ENCODE measurements around the gene OTOR. TPM values are rescaled to one million over a fixed set of nuclear protein-coding genes. Genes with fewer than 3 reads are reported as not detected.

Gene OTOR
- total and polyA plus RNA-seq, 2 donors (not counting 3 experiments of a cell fraction or from before 2014, with no cell fraction given) = not detected

DNA sequence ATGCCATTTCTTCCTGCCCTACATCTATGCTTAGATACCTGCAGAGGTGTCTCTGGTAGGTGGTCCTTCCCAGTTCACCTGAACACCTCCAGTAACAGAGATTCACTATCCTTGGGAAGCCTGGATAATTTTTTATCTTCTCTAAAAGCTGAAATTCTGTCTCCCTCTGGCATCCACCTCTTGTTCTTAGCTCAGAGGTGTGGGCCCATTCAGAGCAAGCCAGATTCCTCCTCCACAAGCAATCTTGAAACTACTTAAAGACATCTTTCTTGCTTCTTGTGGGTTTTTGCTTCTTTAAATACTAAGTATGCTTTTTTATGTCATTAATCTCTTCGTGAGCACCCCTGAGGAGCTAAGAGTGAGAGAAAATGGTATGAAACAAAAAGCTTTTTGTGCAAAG lies 28.7 kb upstream of the OTOR start:
- Histone ChIP-seq H3K27me3 (ENCODE audit: control insufficient read depth in 2 of 2, insufficient read depth in 2 of 2, low read length in 2 of 2) (peaks cover 3% of the 10 kb centered on the region in 2 experiments), H3K79me2 (ENCODE audit: control insufficient read depth, insufficient read depth, low read length) (no peaks in the 10 kb centered on the region), H4K20me1 (replicated peaks; ENCODE audit: control insufficient read depth, extremely low read depth, insufficient read depth, low read length) (no peaks in the 10 kb centered on the region), H3K9me3 (replicated peaks; ENCODE audit: control insufficient read depth, insufficient read depth, low read length) (no peaks in the 10 kb centered on the region), H3K27ac (ENCODE audit: insufficient read depth, low read depth, low read length) (no peak overlapping the region), H3K4me3 (replicated peaks in 1 of 3; ENCODE audit: insufficient read depth in 1 of 3, low read depth in 1 of 3, low read length in 3 of 3) (no peak overlapping the region), H3K9ac (replicated peaks; ENCODE audit: extremely low read depth, insufficient read depth, low read length) (no peak overlapping the region), H3K4me1 (ENCODE audit: control insufficient read depth, extremely low read depth, insufficient read depth, low read length) (no peaks in the 10 kb centered on the region), H2AFZ (ENCODE audit: low read depth, low read length) (no peak overlapping the region), H3K36me3 (ENCODE audit: control insufficient read depth in 2 of 2, extremely low read depth in 1 of 2, insufficient read depth in 2 of 2, low read length in 2 of 2) (no peaks in the 10 kb centered on the region), H3K4me2 (ENCODE audit: insufficient read depth, low read length) (no peak overlapping the region), H3K9me1 (replicated peaks; ENCODE audit: control insufficient read depth, extremely low read depth, insufficient read depth, low read length) (no peaks in the 10 kb centered on the region)
- intact Hi-C loops (cut with micrococcal nuclease) = no loop called here
- FAIRE-seq = no peak
- TF ChIP-seq POLR2A (IDR thresholded peaks at IDR 0.05; ENCODE audit: low read depth, low read length) (no peak), POLR2AphosphoS5 (IDR thresholded peaks at IDR 0.05; ENCODE audit: insufficient read depth, low read depth, low read length) (no peak), FOS (IDR thresholded peaks at IDR 0.05; ENCODE audit: borderline replicate concordance, insufficient read depth, low read length) (no peak), MYC (IDR thresholded peaks at IDR 0.05; ENCODE audit: low read depth, low read length) (no peak), GATA2 (IDR thresholded peaks at IDR 0.05; ENCODE audit: insufficient read depth, insufficient read length, low read depth, low read length) (no peak), JUN (IDR thresholded peaks at IDR 0.05; ENCODE audit: borderline replicate concordance, insufficient read depth, insufficient read length, low read depth) (no peak), EZH2 (IDR thresholded peaks at IDR 0.05; ENCODE audit: borderline replicate concordance, low read depth, low read length, severe bottlenecking) (no peak)
- TF ChIP-seq, protein P1, sequence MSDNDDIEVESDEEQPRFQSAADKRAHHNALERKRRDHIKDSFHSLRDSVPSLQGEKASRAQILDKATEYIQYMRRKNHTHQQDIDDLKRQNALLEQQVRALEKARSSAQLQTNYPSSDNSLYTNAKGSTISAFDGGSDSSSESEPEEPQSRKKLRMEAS (IDR thresholded peaks at IDR 0.05; ENCODE audit: insufficient read depth, insufficient read length) = no peak
- TF ChIP-seq, protein P2, sequence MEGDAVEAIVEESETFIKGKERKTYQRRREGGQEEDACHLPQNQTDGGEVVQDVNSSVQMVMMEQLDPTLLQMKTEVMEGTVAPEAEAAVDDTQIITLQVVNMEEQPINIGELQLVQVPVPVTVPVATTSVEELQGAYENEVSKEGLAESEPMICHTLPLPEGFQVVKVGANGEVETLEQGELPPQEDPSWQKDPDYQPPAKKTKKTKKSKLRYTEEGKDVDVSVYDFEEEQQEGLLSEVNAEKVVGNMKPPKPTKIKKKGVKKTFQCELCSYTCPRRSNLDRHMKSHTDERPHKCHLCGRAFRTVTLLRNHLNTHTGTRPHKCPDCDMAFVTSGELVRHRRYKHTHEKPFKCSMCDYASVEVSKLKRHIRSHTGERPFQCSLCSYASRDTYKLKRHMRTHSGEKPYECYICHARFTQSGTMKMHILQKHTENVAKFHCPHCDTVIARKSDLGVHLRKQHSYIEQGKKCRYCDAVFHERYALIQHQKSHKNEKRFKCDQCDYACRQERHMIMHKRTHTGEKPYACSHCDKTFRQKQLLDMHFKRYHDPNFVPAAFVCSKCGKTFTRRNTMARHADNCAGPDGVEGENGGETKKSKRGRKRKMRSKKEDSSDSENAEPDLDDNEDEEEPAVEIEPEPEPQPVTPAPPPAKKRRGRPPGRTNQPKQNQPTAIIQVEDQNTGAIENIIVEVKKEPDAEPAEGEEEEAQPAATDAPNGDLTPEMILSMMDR (IDR thresholded peaks at IDR 0.05; ENCODE audit: extremely low read depth in 1 of 2, insufficient read depth in 1 of 2, low read depth in 1 of 2, low read length in 2 of 2) = no peak
- ChIA-PET CTCF (no interaction called here), POLR2A (no interaction called here)
- BruUV-seq (replicated peaks) = no TSS peak
- dilution Hi-C loops (cut with MboI; ENCODE audit: extremely low pct_ligation_motif_present, low sequenced_read_pairs) = no loop called here
- no peak for DNase-seq (ENCODE audit: low read depth, low spot score)
